Keratinocyte (primary cell): Measurements from ENCODE around the gene CEL. TPM values are rescaled to one million over a fixed set of nuclear protein-coding genes. Genes with fewer than 3 reads are reported as not detected.

ENCODE experiments used
- DNase-seq: peaks from one replicate; pipeline ENCODE4 v3.0.0-alpha.2; 2011; ENCODE audit warnings: low read depth, missing footprints, low spot score
- FAIRE-seq: peaks from 2 replicates; lab custom pipeline; 2011; peaks lifted over from hg19 to GRCh38; lab: Jason Lieb, UNC
- H2AFZ ChIP-seq: 2 replicates; pipeline ENCODE4 v1.6.0; 2012; ENCODE audit warnings: low read length, control low read depth, inconsistent platforms; ENCODE audit not compliant: control insufficient read depth
- H3K27ac ChIP-seq: 2 replicates; pipeline ENCODE4 v1.5.1; 2011; ENCODE audit warnings: low read length; ENCODE audit not compliant: control insufficient read depth, insufficient read depth
- H3K27me3 ChIP-seq: 3 replicates; pipeline ENCODE4 v1.6.0; 2011; ENCODE audit warnings: low read length; ENCODE audit not compliant: control insufficient read depth, insufficient read depth; ENCODE audit errors: extremely low read depth
- H3K36me3 ChIP-seq, 2 experiments: 2 replicates in 1 of 2; 3 replicates in 1 of 2; pipeline ENCODE4 v1.5.1; 2011; ENCODE audit warnings: low read length in 2 of 2, mild to moderate bottlenecking in 1 of 2; ENCODE audit not compliant: control insufficient read depth in 2 of 2, insufficient read depth in 2 of 2; ENCODE audit errors: extremely low read depth in 1 of 2
- H3K4me1 ChIP-seq: 3 replicates; pipeline ENCODE4 v1.5.1; 2011; ENCODE audit warnings: low read length; ENCODE audit not compliant: control insufficient read depth, insufficient read depth; ENCODE audit errors: extremely low read depth
- H3K4me2 ChIP-seq: 3 replicates; pipeline ENCODE4 v1.6.0; 2011; ENCODE audit warnings: low read depth, low read length; ENCODE audit not compliant: control insufficient read depth, insufficient read depth; ENCODE audit errors: extremely low read depth
- H3K4me3 ChIP-seq, 3 experiments: fragments of 200-600 bp in 1 of 3; sonication (generic) in 1 of 3; 2 replicates in 2 of 3; 3 replicates in 1 of 3; pipeline ENCODE4 v1.5.1; 2011 to 2016; ENCODE audit warnings: low read length in 3 of 3, mild to moderate bottlenecking in 3 of 3, control low read depth in 2 of 3, inconsistent platforms in 1 of 3, low read depth in 1 of 3, mixed read lengths in 1 of 3, mixed run types in 1 of 3, moderate library complexity in 1 of 3; ENCODE audit not compliant: control insufficient read depth in 2 of 3, insufficient read depth in 2 of 3; ENCODE audit errors: extremely low read depth in 1 of 3
- H3K79me2 ChIP-seq: 2 replicates; pipeline ENCODE4 v1.6.0; 2012; ENCODE audit warnings: low read length; ENCODE audit not compliant: control insufficient read depth, insufficient read depth
- H3K9ac ChIP-seq: 3 replicates; pipeline ENCODE4 v1.6.0; 2011; ENCODE audit warnings: low read length; ENCODE audit not compliant: control insufficient read depth, insufficient read depth; ENCODE audit errors: extremely low read depth
- H3K9me1 ChIP-seq: 3 replicates; pipeline ENCODE4 v1.6.0; 2011; ENCODE audit warnings: low read length; ENCODE audit not compliant: control insufficient read depth, insufficient read depth; ENCODE audit errors: extremely low read depth
- H3K9me3 ChIP-seq: 2 replicates; pipeline ENCODE4 v1.5.1; 2012; ENCODE audit warnings: low read depth, low read length; ENCODE audit not compliant: control insufficient read depth
- H4K20me1 ChIP-seq: 3 replicates; pipeline ENCODE4 v1.6.0; 2011; ENCODE audit warnings: low read length; ENCODE audit not compliant: control insufficient read depth, insufficient read depth; ENCODE audit errors: extremely low read depth
- CTCF ChIP-seq, 3 experiments: IDR thresholded peaks in 1 of 3; conservative IDR thresholded peaks in 1 of 3; optimal IDR thresholded peaks in 1 of 3; 2 replicates in 2 of 3; 3 replicates in 1 of 3; pipeline versions ENCODE3 to v1.5.1; 2011; ENCODE audit warnings: low read length in 3 of 3, mild to moderate bottlenecking in 3 of 3, moderate library complexity in 2 of 3, control low read depth in 1 of 3, inconsistent platforms in 1 of 3; ENCODE audit not compliant: insufficient read depth in 2 of 3; ENCODE audit errors: extremely low read depth in 1 of 3
- EZH2 ChIP-seq: IDR thresholded peaks from one replicate; pipeline ENCODE4 v1.6.1; 2012; ENCODE audit warnings: inconsistent platforms, mild to moderate bottlenecking, low read length, moderate library complexity
- dilution Hi-C: fragments of 300-500 bp; cut with MboI; formaldehyde crosslinking; loops from one replicate; pipeline ENCODE4 v1.7.0; 2020; ENCODE audit warnings: low sequenced_read_pairs; ENCODE audit not compliant: extremely low pct_ligation_motif_present
- polyA plus RNA-seq, 5 experiments: library from polyadenylated mRNA; depleted of rRNA in 3 of 5; stranded (reverse) in 3 of 5; stranded (forward) in 1 of 5; unstranded in 1 of 5; fragments of >200 nt; gene quantifications; 1 replicate in 1 of 5; 2 replicates in 3 of 5; 3 replicates in 1 of 5; pipeline versions ENCODE4 v1.2.1 to v1.2.3, GENCODE V29; 2011 to 2012; ENCODE audit warnings: missing spikeins in 2 of 5, low read depth in 1 of 5, low replicate concordance in 1 of 5

Gene CEL
- polyA plus RNA-seq, 1 donor (not counting 4 experiments of a cell fraction or from before 2014, with no cell fraction given), result 0.12 TPM

- DNase-seq (no peak), FAIRE-seq (no peak)
- Histone ChIP-seq H3K36me3 (peaks cover 5 to 6% of the 10 kb centered on the region in 2 experiments), H3K27ac (no peak overlapping the region), H3K9me1 (no peaks in the 10 kb centered on the region), H2AFZ (no peak overlapping the region), H4K20me1 (peaks cover 27% of the 10 kb centered on the region), H3K4me1 (peaks cover 20% of the 10 kb centered on the region), H3K27me3 (no peaks in the 10 kb centered on the region), H3K9me3 (no peaks in the 10 kb centered on the region), H3K9ac (no peak overlapping the region), H3K79me2 (peaks cover 4% of the 10 kb centered on the region), H3K4me3 (no peak overlapping the region), H3K4me2 (no peak overlapping the region)
- TF ChIP-seq EZH2, result no peak
- no peak for TF ChIP-seq CTCF (optimal IDR thresholded peaks at IDR 0.05 in 1 of 3, IDR thresholded peaks at IDR 0.05 in 1 of 3, conservative IDR thresholded peaks at IDR 0.05 in 1 of 3; ENCODE audit: extremely low read depth in 1 of 3, insufficient read depth in 2 of 3, low read length in 3 of 3)
- dilution Hi-C loops, result no loop called here
Observed at GRCh38 chr9:133114886-133115603, 53.3 kb downstream of the CEL start.

- Histone ChIP-seq H2AFZ (no peak overlapping the region), H3K9ac (no peak overlapping the region), H3K9me3 (no peaks in the 10 kb centered on the region), H3K4me3 (no peak overlapping the region), H3K36me3 (peaks cover 4 to 5% of the 10 kb centered on the region in 2 experiments), H3K4me1 (peaks cover 24% of the 10 kb centered on the region), H3K9me1 (no peaks in the 10 kb centered on the region), H4K20me1 (peaks cover 27% of the 10 kb centered on the region), H3K79me2 (peaks cover 4% of the 10 kb centered on the region), H3K27ac (no peak overlapping the region), H3K4me2 (no peak overlapping the region), H3K27me3 (no peaks in the 10 kb centered on the region)
- TF ChIP-seq CTCF (optimal IDR thresholded peaks at IDR 0.05 in 1 of 3, IDR thresholded peaks at IDR 0.05 in 1 of 3, conservative IDR thresholded peaks at IDR 0.05 in 1 of 3; ENCODE audit: extremely low read depth in 1 of 3, insufficient read depth in 2 of 3, low read length in 3 of 3) (no peak), EZH2 (no peak)
- FAIRE-seq (no peak), DNase-seq (no peak)
- dilution Hi-C loops, result no loop called here
Observed at GRCh38 chr9:133115604-133116345, 54.0 kb downstream of the CEL start.
